ENCODE measurements around the gene CACNA2D4. TPM values are rescaled to one million over a fixed set of nuclear protein-coding genes. Genes with fewer than 3 reads are reported as not detected.

The CACNA2D4 gene
- total RNA-seq, 1 donor from 2014 or later = 0.45 TPM

- Mint-ChIP-seq H3K4me1 (peaks cover 3% of the 10 kb centered on the region), H3K27me3 (ENCODE audit: low read depth) (peaks cover 58% of the 10 kb centered on the region), H3K4me3 (no peak overlapping the region), H3K9me3 (no peaks in the 10 kb centered on the region), H3K27ac (no peak overlapping the region), H3K36me3 (no peaks in the 10 kb centered on the region)
- no peak for TF ChIP-seq CTCF (IDR thresholded peaks at IDR 0.05; ENCODE audit: unreplicated experiment)
- DNase-seq (ENCODE audit: low spot score in 2 of 2, unreplicated experiment in 2 of 2) = no peak
These were observed 101.6 kb downstream of the CACNA2D4 start for GRCh38 chr12:1816730-1817348.

GRCh38 chr12:1815814-1816729 is 102.4 kb downstream of the CACNA2D4 start:
- peaks cover 50% of the 10 kb centered on the region for H3K27me3 Mint-ChIP-seq (ENCODE audit: low read depth)
- H3K27ac Mint-ChIP-seq = no peak overlapping the region
- no peaks in the 10 kb centered on the region for H3K36me3 Mint-ChIP-seq
- no peak for TF ChIP-seq CTCF (IDR thresholded peaks at IDR 0.05; ENCODE audit: unreplicated experiment)
- no peak for DNase-seq (ENCODE audit: low spot score in 2 of 2, unreplicated experiment in 2 of 2)
- H3K4me1 Mint-ChIP-seq = peaks cover 3% of the 10 kb centered on the region
- H3K4me3 Mint-ChIP-seq = no peak overlapping the region
- no peaks in the 10 kb centered on the region for H3K9me3 Mint-ChIP-seq

GRCh38 chr12:1815108-1815507 is 103.3 kb downstream of the CACNA2D4 start:
- no peak overlapping the region for H3K4me3 Mint-ChIP-seq
- no peak for DNase-seq (ENCODE audit: low spot score in 2 of 2, unreplicated experiment in 2 of 2)

GRCh38 chr12:1814266-1814665 is 104.2 kb downstream of the CACNA2D4 start:
- Mint-ChIP-seq H3K27me3 (ENCODE audit: low read depth) (peaks cover 32% of the 10 kb centered on the region), H3K9me3 (no peaks in the 10 kb centered on the region), H3K4me3 (no peak overlapping the region), H3K4me1 (no peaks in the 10 kb centered on the region), H3K36me3 (no peaks in the 10 kb centered on the region), H3K27ac (no peak overlapping the region)
- no peak for TF ChIP-seq CTCF (IDR thresholded peaks at IDR 0.05; ENCODE audit: unreplicated experiment)
- no peak for DNase-seq (ENCODE audit: low spot score in 2 of 2, unreplicated experiment in 2 of 2)

More at GRCh38 chr12:1815108-1815507, 103.3 kb downstream of the CACNA2D4 start:
- Mint-ChIP-seq H3K27me3 (ENCODE audit: low read depth) (peaks cover 40% of the 10 kb centered on the region), H3K27ac (no peak overlapping the region), H3K36me3 (no peaks in the 10 kb centered on the region), H3K4me1 (no peaks in the 10 kb centered on the region), H3K9me3 (no peaks in the 10 kb centered on the region)
- TF ChIP-seq CTCF (IDR thresholded peaks at IDR 0.05; ENCODE audit: unreplicated experiment) = no peak

- H3K4me1 Mint-ChIP-seq = no peaks in the 10 kb centered on the region
- peaks cover 28% of the 10 kb centered on the region for H3K27me3 Mint-ChIP-seq (ENCODE audit: low read depth)
- no peak for TF ChIP-seq CTCF (IDR thresholded peaks at IDR 0.05; ENCODE audit: unreplicated experiment)
- H3K27ac Mint-ChIP-seq = no peak overlapping the region
- H3K4me3 Mint-ChIP-seq = no peak overlapping the region
- H3K9me3 Mint-ChIP-seq = no peaks in the 10 kb centered on the region
- no peak for DNase-seq (ENCODE audit: low spot score in 2 of 2, unreplicated experiment in 2 of 2)
- no peaks in the 10 kb centered on the region for H3K36me3 Mint-ChIP-seq
These were observed 105.7 kb downstream of the CACNA2D4 start for GRCh38 chr12:1812650-1813302.
